ENCODE results near the gene ARID3B. TPM values are rescaled to one million over a fixed set of nuclear protein-coding genes. Genes with fewer than 3 reads are reported as not detected.
"Not testable (repeated sequence)": the region's sequence is repeated elsewhere in the genome, so short reads cannot be mapped to it uniquely, and the experiment has no call there.

ARID3B gene
- total RNA-seq, 3 donors from 2014 or later, result 5.2 to 6.0 (median 5.9) TPM

DNA sequence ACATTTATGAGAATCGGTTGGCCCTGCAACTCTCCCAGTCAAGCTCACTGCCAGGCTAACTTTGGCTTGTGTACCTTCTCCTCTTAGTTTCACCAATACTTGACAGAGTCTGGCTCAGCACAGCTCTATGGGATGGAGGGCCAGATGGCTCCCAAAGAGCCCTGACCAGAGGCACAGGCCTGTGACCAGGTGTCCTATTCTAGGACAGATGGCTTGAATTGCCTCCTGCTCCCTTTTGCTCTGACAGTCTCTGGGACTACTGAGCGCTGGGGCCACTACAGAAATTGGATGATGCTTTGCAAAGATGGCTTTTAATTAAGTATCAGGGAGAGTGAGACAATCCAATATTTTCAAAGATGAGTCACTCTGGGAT, 10.3 kb upstream of the ARID3B start:
- no peak for DNase-seq (ENCODE audit: low spot score in 2 of 2)
- Histone ChIP-seq H3K27ac (no peak overlapping the region), H3K27me3 (no peaks in the 10 kb centered on the region), H3K9me3 (no peaks in the 10 kb centered on the region), H3K36me3 (no peaks in the 10 kb centered on the region), H3K4me1 (no peaks in the 10 kb centered on the region), H3K4me3 (no peak overlapping the region)
- TF ChIP-seq POLR2AphosphoS5 (IDR thresholded peaks at IDR 0.05), result no peak
- TF ChIP-seq, protein P1, sequence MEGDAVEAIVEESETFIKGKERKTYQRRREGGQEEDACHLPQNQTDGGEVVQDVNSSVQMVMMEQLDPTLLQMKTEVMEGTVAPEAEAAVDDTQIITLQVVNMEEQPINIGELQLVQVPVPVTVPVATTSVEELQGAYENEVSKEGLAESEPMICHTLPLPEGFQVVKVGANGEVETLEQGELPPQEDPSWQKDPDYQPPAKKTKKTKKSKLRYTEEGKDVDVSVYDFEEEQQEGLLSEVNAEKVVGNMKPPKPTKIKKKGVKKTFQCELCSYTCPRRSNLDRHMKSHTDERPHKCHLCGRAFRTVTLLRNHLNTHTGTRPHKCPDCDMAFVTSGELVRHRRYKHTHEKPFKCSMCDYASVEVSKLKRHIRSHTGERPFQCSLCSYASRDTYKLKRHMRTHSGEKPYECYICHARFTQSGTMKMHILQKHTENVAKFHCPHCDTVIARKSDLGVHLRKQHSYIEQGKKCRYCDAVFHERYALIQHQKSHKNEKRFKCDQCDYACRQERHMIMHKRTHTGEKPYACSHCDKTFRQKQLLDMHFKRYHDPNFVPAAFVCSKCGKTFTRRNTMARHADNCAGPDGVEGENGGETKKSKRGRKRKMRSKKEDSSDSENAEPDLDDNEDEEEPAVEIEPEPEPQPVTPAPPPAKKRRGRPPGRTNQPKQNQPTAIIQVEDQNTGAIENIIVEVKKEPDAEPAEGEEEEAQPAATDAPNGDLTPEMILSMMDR (IDR thresholded peaks at IDR 0.05), result no peak
- no peak for TF ChIP-seq POLR2A (IDR thresholded peaks at IDR 0.05)
- intact Hi-C loops (cut with DNase I; ENCODE audit: low total_unique reads), result loop anchor here (10.0 kb wide), 1 partner anchor 1514 kb away; no protein-coding TSS in a partner anchor

DNA sequence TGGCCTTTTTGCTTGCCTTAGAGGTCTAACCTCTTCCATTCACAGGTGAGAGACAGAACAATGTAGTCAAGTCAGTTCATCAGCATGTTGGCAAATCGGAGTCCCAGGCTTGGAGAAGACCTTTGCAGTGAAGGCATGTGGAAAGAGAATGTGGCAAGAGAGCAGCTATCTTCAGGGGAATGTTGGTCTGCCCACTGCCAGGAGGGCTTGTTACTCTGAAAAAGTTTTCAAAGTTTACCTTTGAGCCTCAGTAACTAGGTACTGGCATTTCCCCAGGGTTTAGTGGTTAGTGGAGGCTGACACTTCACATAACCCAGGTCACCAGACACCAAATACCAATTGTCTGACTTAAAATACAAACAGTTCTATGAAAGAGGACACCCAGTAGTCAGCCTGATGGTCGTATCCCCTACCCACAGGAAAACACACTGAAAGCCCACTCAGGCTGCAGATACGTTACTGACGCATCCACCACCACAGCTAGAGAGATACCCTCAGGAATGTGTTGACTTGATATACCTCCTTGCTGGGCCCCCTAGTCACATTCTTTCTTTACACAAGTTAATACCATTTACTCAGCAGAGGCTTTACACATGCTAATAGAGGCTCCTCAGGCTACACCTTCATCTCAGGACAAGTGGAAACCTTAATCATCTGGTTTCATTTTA, 9.7 kb upstream of the ARID3B start:
- DNase-seq (ENCODE audit: low spot score in 2 of 2), result no peak
- Histone ChIP-seq H3K4me3 (no peak overlapping the region), H3K27me3 (no peaks in the 10 kb centered on the region), H3K9me3 (no peaks in the 10 kb centered on the region), H3K4me1 (no peaks in the 10 kb centered on the region), H3K36me3 (no peaks in the 10 kb centered on the region), H3K27ac (no peak overlapping the region)
- TF ChIP-seq POLR2A (IDR thresholded peaks at IDR 0.05) (no peak), POLR2AphosphoS5 (IDR thresholded peaks at IDR 0.05) (no peak)
- TF ChIP-seq, protein P1 (IDR thresholded peaks at IDR 0.05), result no peak
- intact Hi-C loops (cut with DNase I; ENCODE audit: low total_unique reads), result loop anchor here (10.0 kb wide), 1 partner anchor 1514 kb away; no protein-coding TSS in a partner anchor

DNA sequence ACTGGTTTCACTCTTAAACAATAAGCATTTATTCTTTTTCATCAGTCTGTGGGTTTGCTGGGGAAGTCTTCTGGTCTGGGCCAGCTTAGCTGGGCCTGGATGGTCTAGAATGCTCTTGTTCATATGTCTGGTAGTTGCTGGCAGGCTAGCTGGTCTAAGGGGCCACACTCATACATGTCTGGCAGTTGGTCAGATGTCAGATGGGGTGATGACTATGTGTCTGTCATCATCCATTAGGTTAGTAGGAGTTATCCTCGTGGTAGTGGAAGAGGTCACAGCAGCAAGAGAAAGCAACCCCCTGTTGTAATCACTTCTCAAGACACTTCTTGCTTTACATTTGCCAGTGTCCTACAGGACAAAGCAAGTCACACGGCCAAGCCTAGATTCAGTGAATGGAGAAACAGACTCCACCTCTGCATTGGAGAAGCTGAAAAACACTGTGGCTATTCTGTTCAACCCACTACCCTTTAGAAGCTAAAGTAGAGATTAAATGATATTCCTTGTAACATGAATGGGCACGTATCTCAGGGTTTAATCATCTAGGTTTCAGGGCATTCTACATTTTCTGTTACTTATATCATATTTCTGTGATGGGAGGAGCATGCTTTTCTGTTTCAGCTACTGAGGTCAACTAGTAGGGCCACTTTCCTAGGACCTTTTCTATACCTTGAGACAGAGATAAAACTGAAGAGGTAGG, 5.5 kb upstream of the ARID3B start:
- no peak for DNase-seq (ENCODE audit: low spot score in 2 of 2)
- intact Hi-C loops (cut with DNase I; ENCODE audit: low total_unique reads), result loop anchor here (10.0 kb wide), 1 partner anchor 1509 kb away; no protein-coding TSS in a partner anchor

DNA sequence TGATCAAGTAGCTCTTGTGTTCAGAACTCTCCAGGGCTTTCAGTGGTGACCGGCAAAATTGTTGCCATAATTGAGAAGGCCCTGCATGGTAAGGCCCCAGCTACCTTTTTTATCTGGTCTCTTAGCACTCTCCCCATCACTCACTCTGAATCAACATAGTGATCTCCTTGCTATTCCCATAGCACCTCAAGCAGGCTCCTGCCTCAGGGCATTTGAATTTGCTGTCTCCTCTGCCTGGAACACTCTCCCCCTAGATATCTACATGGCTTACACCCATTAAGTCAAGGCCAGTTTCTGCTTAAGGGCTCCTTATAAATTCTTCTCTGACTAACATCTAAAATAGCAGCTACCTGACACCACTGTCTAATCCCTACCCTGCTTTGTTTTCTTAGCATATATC, 3.3 kb upstream of the ARID3B start:
- H3K36me3 ChIP-seq, result no peaks in the 10 kb centered on the region
- no peak overlapping the region for H3K4me3 ChIP-seq
- intact Hi-C loops (cut with DNase I; ENCODE audit: low total_unique reads), result loop anchor here (10.0 kb wide), 1 partner anchor 1507 kb away; no protein-coding TSS in a partner anchor
- DNase-seq (ENCODE audit: low spot score in 2 of 2), result no peak
- H3K9me3 ChIP-seq, result no peaks in the 10 kb centered on the region
- TF ChIP-seq POLR2A (IDR thresholded peaks at IDR 0.05), result no peak
- TF ChIP-seq POLR2AphosphoS5 (IDR thresholded peaks at IDR 0.05), result no peak
- TF ChIP-seq, protein P1 (IDR thresholded peaks at IDR 0.05), result no peak
- no peak overlapping the region for H3K27ac ChIP-seq
- no peaks in the 10 kb centered on the region for H3K27me3 ChIP-seq
- H3K4me1 ChIP-seq, result peaks cover 8 to 10% of the 10 kb centered on the region in 2 donors

More for the DNA sequence above, 5.5 kb upstream of the ARID3B start:
- TF ChIP-seq POLR2A (IDR thresholded peaks at IDR 0.05) (no peak), POLR2AphosphoS5 (IDR thresholded peaks at IDR 0.05) (no peak)
- TF ChIP-seq, protein P1 (IDR thresholded peaks at IDR 0.05), result no peak
- peaks cover 8 to 10% of the 10 kb centered on the region in 2 donors for H3K4me1 ChIP-seq
- no peak overlapping the region for H3K4me3 ChIP-seq
- H3K27ac ChIP-seq, result no peak overlapping the region
- no peaks in the 10 kb centered on the region for H3K9me3 ChIP-seq
- no peaks in the 10 kb centered on the region for H3K36me3 ChIP-seq
- H3K27me3 ChIP-seq, result no peaks in the 10 kb centered on the region

DNA sequence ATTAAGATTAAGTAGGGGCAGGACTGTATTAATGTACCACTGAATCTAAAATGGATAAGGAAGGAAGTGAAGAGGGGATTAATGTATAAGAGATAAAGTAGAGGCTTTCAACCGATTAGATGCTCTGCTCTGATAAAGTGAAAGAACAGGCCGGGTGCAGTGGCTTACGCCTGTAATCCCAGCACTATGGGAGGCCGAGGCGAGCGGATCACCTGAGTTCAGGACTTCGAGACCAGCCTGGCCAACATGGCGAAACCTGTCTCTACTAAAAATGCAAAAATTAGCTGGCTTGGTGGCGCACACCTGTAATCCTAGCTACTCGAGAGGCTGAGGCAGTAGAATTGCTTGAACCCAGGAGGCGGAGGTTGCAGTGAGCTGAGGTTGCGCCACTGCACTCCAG, 1.5 kb upstream of the ARID3B start:
- H3K9me3 ChIP-seq; H3K4me3 ChIP-seq; H3K27me3 ChIP-seq; H3K4me1 ChIP-seq; H3K27ac ChIP-seq; H3K36me3 ChIP-seq; DNase-seq (ENCODE audit: low spot score in 2 of 2): not testable (repeated sequence)
- intact Hi-C loops (cut with DNase I; ENCODE audit: low total_unique reads), result loop anchor here (10.0 kb wide), 1 partner anchor 1505 kb away; no protein-coding TSS in a partner anchor

Data from breast epithelium (tissue), 4 donors.